ENCODE data around the gene CCDC175. TPM values are rescaled to one million over a fixed set of nuclear protein-coding genes. Genes with fewer than 3 reads are reported as not detected.
A peak's percentile ranks its signal among the peaks of the same experiment; 100 is the strongest.

Gene CCDC175
- polyA plus RNA-seq, 4 donors, result 0.66 to 1.8 (median 1.0) TPM

- no peak for DNase-seq (ENCODE audit: low read depth in 4 of 4, low spot score in 3 of 4)
Measured at GRCh38 chr14:59541731-59542130, 34.9 kb downstream of the CCDC175 start.

GRCh38 chr14:59540852-59541251 lies 35.8 kb downstream of the CCDC175 start:
- DNase-seq (ENCODE audit: low read depth in 4 of 4, low spot score in 3 of 4), result no peak

- DNase-seq (ENCODE audit: low read depth in 4 of 4, low spot score in 3 of 4), result no peak
Measured at GRCh38 chr14:59538936-59539335, 37.7 kb downstream of the CCDC175 start.

DNA sequence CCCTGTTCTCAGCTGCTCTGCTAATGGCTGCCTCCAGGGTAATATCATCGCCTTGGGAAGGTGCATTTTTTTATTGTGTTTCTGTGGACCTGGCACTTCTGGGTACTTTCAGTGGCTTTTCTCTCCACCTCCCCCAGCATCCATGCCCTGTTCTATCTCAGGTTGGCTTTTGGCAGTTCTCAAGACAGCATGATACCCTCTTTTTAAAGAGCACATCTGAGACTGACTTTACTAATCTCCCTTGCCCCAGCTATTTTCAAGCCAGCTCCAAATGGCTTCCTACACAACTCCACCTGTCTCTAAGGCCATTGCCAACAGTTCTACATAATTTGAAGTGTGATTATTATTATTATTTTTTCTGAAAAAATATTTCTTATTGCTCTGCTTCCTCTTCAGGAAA lies 39.1 kb downstream of the CCDC175 start:
- no peak for DNase-seq (ENCODE audit: low read depth in 4 of 4, low spot score in 3 of 4)

DNA sequence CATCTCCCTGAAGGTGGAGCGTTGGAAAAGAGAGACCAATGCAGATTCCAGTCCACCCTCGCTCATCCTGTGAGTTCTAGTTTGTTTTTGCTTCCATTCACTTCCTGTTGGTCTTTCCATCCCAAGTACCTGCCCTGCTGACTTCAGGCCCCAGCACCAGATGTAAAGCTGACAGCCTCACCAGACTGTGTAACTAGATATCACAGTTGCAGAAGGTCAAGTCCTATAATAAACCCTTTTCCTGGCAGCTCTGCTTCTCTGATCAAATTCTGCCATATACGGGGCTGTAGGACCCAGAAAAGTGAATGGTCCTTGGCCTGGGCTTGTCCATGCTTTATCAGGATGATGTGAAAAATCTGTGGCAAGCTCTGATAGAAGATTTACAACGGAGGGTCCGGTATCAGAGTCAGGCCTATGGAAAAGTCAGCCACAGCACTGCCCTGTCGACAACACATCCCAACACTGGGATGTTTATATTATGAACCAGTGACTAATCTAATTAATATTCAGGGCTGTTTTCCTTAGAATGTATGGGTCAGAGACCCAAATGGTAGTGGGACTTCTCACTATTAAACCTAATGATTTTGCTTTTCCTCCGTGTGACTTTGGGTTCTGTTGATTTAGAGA lies 42.1 kb downstream of the CCDC175 start:
- DNase-seq (ENCODE audit: low read depth in 4 of 4, low spot score in 3 of 4), result no peak

GRCh38 chr14:59532419-59532818 lies 44.2 kb downstream of the CCDC175 start:
- DNase-seq (ENCODE audit: low read depth in 4 of 4, low spot score in 3 of 4), result no peak

GRCh38 chr14:59530349-59530748 lies 46.3 kb downstream of the CCDC175 start:
- no peak for DNase-seq (ENCODE audit: low read depth in 4 of 4, low spot score in 3 of 4)

- DNase-seq (ENCODE audit: low read depth in 4 of 4, low spot score in 3 of 4), result no peak
Measured at GRCh38 chr14:59529189-59529588, 47.4 kb downstream of the CCDC175 start.

DNA sequence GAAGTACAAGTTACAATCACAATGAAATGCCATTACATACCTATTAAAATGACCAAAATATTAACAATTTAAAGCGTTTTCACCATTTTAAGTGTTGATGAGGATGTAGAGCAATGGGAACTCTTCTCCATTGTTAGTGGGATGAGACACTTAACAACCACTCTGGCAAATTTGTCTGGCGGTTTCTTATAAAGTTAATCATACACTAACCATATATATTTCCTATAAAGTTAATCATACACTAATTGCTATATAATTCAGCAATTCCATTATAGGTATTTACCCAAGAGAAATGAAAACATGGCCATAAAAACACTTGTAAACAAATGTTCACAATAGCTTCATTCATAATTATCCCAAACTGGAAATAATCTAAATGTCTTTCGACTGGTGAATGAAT lies 56.4 kb downstream of the CCDC175 start:
- DNase-seq (ENCODE audit: low read depth in 4 of 4, low spot score in 3 of 4), result no peak

DNA sequence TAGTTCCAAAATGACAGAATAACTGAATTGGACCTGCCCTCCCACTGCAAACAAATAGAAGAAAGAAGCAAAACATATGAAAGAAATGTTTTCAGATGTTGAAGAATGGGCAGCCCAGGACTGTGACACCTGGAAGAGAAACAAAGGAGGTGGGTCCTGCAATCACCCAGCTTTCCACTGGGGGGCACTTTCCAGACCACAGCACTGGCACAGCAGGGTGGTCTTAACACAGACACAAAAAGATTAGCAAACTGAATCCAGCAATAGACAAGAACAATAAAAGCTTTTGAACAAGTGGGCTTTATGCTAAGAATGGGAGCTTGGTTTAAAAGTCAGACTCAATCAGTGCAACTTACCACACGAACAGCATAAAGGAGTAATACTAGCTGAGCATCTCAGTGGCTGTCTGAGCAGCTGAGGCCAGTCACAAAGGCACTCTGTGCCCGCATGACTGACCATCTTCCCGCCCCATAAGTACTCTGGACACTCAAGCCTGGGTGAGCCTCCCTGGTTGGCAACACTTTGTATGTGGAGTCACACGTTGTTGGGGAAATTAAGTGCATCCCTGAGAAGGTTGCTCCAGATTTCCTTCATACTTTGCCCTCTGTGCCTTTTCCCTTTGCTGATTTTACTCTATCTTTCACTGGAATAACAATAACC lies 64.6 kb downstream of the CCDC175 start:
- DNase-seq (ENCODE audit: low read depth in 4 of 4, low spot score in 3 of 4), result no peak

GRCh38 chr14:59510966-59511365 lies 65.6 kb downstream of the CCDC175 start:
- DNase-seq (ENCODE audit: low read depth in 4 of 4, low spot score in 3 of 4), result no peak

GRCh38 chr14:59510001-59510400 lies 66.6 kb downstream of the CCDC175 start:
- DNase-seq (ENCODE audit: low read depth in 4 of 4, low spot score in 3 of 4), result no peak

GRCh38 chr14:59509101-59509500 lies 67.5 kb downstream of the CCDC175 start:
- no peak for DNase-seq (ENCODE audit: low read depth in 4 of 4, low spot score in 3 of 4)

GRCh38 chr14:59507752-59508103 lies 68.9 kb downstream of the CCDC175 start:
- DNase-seq (ENCODE audit: low read depth in 4 of 4, low spot score in 3 of 4), result no peak

- peak in 1 of 4 donors; percentile 36 for DNase-seq (ENCODE audit: low read depth in 4 of 4, low spot score in 3 of 4)
Measured at GRCh38 chr14:59507063-59507751, 69.4 kb downstream of the CCDC175 start.

DNA sequence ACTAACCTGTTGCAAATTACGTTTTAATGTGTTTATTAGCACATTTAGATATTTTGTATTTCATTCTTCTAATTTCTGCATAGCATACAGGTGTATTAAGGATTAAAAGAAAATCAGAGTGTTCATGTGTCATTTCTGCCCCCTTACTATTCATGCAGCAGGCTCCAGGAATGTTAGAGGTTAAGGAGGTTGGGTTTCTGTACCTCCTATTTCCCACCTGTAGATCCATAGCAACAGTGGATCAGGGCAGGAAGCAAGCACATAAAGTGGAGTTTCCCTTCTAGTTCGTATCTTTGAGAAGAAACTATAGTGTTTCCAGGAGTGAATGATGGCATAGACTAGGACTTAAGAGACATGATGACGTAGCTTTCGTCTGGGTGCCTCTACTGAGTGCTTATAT lies 73.4 kb downstream of the CCDC175 start:
- no peak for DNase-seq (ENCODE audit: low read depth in 4 of 4, low spot score in 3 of 4)

DNA sequence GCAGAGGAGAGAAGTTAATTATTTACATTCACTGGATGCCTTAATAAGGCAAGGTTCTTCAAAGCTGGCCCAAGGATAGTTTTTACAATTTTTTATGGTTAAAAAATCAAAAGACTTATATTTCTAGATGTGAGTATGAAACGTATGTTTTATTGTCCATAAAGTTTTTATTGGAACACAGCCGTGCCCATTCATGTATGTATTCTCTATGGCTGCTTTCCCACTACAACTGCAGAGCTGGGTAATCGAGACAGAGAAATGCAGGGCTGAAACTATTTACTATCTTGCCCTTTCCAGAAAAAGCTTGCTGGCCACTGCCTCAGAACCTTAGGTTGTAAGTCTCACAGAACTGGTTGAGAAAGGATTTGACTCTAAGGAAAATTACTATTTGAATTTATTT lies 75.9 kb downstream of the CCDC175 start:
- no peak for DNase-seq (ENCODE audit: low read depth in 4 of 4, low spot score in 3 of 4)

DNA sequence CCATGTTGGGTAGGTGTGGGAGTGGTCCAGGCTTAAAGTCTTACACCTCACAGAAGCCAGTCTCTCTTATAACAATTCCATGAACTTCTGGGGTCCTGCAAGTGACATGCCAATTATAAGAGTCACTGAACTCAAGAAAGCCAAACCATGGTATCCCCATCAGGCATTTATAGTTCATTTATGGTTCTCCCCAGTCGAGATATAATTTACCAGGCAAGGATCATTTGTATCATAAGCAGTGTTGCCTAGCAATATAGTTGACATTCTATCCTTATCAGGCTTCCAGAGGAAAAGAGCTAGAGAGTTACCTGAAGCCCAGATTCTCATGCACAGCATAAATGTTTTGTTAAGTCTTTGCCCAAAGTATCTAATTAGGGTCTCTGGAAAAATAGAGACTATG lies 84.2 kb downstream of the CCDC175 start:
- no peak for DNase-seq (ENCODE audit: low read depth in 4 of 4, low spot score in 3 of 4)

- DNase-seq (ENCODE audit: low read depth in 4 of 4, low spot score in 3 of 4), result no peak
Measured at GRCh38 chr14:59490756-59491155, 85.9 kb downstream of the CCDC175 start.

DNA sequence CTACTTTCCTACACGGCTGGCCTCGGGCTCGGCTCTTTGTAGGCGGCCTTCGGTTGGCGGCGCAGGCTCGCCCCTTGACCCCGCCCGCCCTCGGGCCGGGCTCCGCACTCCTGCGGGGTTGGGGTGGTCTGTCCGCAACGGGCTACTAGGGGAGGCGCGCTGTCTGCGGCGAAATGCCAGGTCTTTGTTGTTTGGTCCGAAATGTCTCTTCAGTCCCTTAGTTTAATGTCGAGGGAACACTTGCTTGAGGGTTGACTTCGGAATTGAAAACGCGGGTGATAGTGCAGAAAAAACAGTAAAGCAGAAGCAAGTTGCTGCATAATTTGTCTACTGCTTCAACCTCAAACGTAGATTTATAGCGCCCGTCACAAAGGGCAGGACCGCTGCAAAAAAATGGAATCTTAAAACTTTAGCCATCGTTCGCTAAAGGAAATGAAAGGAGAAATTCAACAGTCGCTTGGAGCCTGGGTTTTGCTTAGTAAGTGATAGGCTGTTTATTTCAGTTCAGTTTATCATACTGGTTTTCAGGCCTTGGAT lies 91.9 kb downstream of the CCDC175 start:
- DNase-seq (ENCODE audit: low read depth in 4 of 4, low spot score in 3 of 4), result peak in 1 of 4 donors; percentile 42

GRCh38 chr14:59483819-59484638 lies 92.6 kb downstream of the CCDC175 start, which contains the start of the genes JKAMP and L3HYPDH:
TSS of gene JKAMP (plus strand) at chr14:59484517. CDS start at chr14:59484590, 73 bp downstream.
TSS of gene L3HYPDH (minus strand) at chr14:59484408. CDS start at chr14:59484316, 92 bp downstream.
- peak; percentile 89 to 95 (median 94) for DNase-seq (ENCODE audit: low read depth in 4 of 4, low spot score in 3 of 4)

Measured in left renal pelvis (tissue), 4 donors.